ENCODE data around the gene MAN1C1.

DNA sequence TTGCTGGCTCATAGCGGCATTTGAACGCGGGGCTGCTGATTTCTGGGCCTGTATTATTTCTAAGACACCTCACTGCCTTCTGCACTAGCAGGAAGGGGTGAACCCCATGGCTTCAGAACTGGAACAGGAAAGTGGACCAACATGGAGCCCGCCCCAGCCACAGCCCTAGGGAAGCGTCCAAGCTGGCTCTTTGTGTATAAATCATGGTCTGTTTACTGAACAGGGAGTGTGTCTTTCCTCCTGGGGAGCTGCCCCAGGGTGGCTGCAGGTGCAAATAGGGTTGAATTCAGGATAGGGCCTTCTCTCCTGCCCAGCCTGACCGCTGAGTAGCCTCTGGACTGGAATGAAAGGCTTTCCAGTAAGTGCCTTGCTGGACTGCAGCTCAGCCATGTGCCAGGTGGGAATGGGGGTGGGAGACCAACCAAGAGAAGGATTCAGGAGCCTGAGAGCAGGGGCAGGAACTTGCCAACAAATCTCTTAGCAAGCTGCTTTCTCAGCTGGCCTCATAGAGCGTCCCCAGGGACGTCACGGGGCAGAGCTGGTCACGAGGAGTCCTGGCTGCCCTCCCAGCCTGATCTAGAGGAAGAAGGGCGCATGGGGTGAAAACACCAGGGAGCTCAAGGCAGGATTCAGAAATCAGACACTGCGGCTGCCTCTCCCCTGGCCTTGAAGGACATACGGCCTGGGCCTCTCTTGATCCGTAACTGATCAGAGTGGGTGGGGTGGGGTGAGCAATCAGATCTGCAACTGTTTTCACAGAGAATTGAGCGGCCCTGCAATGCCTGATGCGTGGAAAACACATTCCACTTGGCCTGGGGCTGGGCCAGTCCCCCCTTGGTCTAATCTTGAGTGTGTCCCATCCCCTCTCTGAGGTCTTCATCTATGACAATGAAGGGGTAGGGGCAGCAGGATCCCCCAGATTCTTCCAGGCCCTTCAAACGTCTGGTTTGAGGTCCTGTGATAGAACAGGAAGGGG is 126.9 kb downstream of the MAN1C1 start:
- TF ChIP-seq, protein P1, sequence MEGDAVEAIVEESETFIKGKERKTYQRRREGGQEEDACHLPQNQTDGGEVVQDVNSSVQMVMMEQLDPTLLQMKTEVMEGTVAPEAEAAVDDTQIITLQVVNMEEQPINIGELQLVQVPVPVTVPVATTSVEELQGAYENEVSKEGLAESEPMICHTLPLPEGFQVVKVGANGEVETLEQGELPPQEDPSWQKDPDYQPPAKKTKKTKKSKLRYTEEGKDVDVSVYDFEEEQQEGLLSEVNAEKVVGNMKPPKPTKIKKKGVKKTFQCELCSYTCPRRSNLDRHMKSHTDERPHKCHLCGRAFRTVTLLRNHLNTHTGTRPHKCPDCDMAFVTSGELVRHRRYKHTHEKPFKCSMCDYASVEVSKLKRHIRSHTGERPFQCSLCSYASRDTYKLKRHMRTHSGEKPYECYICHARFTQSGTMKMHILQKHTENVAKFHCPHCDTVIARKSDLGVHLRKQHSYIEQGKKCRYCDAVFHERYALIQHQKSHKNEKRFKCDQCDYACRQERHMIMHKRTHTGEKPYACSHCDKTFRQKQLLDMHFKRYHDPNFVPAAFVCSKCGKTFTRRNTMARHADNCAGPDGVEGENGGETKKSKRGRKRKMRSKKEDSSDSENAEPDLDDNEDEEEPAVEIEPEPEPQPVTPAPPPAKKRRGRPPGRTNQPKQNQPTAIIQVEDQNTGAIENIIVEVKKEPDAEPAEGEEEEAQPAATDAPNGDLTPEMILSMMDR (conservative IDR thresholded peaks at IDR 0.05 in 1 of 2, IDR thresholded peaks at IDR 0.05 in 1 of 2; ENCODE audit: extremely low read depth in 1 of 2, insufficient read depth in 1 of 2, low read depth in 1 of 2, low read length in 2 of 2), result no peak
- TF ChIP-seq EZH2 (IDR thresholded peaks at IDR 0.05; ENCODE audit: borderline replicate concordance, low read length), result no peak
